ENCODE results near the gene CCDC73.

- TF ChIP-seq, protein P1, sequence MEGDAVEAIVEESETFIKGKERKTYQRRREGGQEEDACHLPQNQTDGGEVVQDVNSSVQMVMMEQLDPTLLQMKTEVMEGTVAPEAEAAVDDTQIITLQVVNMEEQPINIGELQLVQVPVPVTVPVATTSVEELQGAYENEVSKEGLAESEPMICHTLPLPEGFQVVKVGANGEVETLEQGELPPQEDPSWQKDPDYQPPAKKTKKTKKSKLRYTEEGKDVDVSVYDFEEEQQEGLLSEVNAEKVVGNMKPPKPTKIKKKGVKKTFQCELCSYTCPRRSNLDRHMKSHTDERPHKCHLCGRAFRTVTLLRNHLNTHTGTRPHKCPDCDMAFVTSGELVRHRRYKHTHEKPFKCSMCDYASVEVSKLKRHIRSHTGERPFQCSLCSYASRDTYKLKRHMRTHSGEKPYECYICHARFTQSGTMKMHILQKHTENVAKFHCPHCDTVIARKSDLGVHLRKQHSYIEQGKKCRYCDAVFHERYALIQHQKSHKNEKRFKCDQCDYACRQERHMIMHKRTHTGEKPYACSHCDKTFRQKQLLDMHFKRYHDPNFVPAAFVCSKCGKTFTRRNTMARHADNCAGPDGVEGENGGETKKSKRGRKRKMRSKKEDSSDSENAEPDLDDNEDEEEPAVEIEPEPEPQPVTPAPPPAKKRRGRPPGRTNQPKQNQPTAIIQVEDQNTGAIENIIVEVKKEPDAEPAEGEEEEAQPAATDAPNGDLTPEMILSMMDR (IDR thresholded peaks at IDR 0.05 in 4 of 5, conservative IDR thresholded peaks at IDR 0.05 in 1 of 5), result no peak
- TF ChIP-seq POLR2A (IDR thresholded peaks at IDR 0.05), result no peak
These were observed 89.7 kb downstream of the CCDC73 start for GRCh38 chr11:32704775-32705174.
